GM19324 (cell line): ENCODE measurements around the gene KRT13.

Experiments
- ATAC-seq: cut with Tn5 transposase; IDR thresholded peaks from one replicate; pipeline ENCODE4 v1.9.1; 2021; ENCODE audit warnings: mild to moderate bottlenecking, moderate library complexity; ENCODE audit not compliant: unreplicated experiment, low FRiP score

The KRT13 gene

DNA sequence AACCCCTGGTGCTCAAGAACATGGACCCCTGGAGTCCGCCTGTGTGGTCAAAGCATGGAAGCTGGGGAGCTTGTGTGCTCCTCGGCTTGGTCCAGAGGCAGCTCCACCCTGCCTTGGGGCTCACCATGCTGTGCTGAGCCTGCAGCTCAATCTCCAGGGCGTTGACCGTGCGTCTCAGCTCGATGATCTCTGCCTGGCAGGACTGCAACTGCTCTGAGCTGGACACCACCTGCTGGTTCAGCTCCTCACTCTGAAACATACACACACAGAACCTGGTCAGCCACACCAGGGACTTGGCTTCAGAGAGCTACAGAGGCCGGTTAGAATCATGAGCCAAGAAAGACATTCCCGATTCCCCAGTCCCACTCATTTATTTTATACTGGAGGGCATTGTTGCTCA is 27.2 kb downstream of the KRT13 start:
- no peak for ATAC-seq

DNA sequence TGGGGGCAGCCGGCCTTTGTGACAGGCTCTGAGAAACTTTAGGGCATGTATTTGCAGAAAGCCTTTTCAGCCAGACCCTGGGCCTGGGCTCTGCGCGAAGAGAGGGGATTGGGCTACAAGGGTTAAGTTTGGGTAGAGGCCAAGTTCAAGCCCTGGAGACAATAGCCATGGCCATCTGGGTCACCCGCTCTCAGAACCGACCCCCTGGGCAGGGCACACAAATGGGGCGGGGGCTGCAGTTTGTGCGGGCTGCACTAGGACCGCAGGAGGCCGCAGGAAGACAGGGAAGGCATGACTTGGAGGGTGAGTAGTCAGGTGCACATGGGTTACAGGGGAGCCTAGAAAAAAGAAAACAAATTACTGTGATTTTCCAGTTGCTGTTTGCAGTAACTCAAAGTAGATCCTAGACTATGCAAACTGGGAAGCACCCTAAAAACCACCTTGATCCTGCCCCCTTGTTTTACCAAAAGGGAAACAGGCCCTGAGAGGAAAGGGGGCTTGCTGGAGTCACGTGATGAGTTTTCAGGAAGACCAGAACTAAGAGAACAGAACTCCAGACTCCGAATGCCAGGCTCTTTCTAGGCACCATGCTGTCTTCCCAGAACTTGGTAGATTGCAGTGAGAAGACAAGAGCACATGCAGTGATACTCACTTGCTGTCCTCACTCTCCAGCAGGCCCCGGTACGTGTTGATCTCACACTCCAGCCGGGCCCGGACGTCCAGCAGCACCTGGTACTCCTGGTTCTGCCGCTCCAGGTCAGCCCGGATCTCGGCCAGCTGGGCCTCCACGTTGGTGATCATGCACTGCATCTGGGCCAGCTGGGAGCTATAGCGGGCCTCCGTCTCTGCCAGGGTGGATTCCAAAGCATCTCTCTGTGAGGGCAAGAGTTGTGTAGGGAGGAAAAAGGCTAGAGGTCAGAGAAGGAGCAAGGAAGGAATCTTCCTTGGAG is 28.3 kb downstream of the KRT13 start:
- no peak for ATAC-seq

DNA sequence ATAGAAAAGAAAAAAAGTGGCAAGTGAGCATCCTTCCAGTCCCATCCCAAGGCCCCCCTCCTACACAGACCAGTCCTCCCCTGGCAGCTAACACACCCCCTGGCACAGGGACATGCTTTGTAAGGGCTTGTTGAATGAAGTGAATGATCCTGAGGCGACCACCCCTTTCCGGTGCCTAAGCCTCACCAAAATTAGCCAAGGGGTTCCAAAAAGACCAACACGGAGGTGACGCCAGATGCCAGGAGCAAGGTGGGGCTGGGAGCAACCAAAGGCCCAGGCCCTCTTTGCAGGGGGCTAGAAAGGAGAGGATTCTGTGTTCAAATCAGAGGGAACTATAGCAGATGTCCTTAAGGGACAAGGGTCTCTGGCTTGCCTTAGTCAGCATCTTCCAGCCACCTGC is 30.0 kb downstream of the KRT13 start:
- no peak for ATAC-seq

DNA sequence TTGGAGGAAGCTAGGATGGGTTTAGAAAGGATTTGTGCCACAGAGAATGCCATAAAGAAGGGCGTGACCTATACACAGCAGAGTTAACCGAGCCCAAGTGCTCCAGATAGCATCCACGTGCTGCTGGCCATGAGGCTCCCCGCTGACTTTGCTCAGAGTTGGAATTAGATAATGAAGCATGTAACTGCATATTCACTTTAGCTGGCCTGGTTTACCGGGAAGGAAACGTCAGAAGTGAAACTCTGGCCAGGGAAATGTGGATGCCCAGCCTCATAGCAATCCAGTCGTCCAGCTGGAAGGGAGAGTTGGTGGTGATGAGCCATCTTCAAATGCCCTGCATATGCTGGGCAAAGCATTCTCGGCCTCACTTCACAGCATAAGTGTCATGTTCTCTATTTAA is 30.5 kb downstream of the KRT13 start:
- ATAC-seq, result no peak

DNA sequence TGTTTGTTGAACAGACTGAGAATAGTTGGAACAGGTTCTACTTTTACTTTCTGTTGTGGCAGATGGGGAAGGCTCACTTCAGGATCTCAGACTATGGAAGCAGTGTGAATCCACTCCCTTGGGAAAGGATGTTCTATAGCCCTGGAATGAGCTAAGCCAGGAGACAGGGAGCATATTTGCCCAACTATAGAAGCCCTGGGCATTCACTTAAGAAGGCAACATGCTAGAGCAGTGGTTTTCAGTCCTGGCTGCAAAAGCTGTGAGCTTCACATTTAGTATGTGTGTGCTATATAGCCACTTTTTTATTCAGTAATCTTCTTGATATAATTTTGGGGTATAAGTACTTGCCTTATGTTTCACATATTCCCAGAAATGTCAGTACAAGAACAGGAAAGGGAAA is 37.1 kb downstream of the KRT13 start:
- ATAC-seq, result no peak

DNA sequence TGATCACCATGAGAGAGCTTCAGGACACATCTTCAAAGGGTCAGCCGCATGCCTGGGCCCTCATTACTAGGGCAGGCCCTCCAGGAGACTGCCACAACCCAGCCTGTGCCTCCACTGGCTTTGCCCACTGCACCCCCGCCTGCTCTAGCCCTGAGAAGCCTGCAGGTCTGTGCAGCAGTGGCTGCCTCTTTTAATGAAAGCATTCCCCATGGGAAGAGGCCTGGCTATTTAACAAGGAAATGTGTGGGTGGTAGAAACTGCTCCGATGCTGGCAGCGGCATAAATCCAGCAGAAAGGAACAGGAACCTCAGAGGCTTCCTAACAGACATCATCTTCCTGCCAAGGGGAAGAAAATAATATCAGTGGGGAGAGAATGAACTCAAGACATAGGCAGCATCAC is 37.9 kb downstream of the KRT13 start:
- no peak for ATAC-seq

DNA sequence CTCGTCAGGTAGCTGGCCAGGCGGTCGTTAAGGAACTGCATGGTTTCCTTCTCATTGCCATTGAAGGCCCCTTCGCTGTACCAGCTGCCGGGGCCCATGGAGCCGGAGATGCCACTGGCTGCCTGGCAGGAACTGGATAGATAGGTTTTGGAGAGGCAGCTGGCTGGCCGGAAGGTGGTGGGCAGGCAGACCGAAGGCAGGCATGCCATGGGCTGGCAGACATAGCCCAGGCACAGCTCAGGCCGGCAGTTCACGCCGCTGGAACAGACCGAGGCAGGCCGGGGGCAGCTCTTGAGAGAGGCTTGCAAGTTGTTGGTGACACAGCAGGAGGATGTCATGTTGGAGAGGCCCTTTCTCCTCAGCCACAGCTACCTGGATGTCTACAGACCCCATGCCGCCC is 38.4 kb downstream of the KRT13 start, which contains the start of gene KRT32:
Gene KRT32, minus strand, starts transcription at position 399 of the 400 bp plus-strand sequence. Its CDS starts 61 bp downstream, at position 338.
- ATAC-seq, result no peak

DNA sequence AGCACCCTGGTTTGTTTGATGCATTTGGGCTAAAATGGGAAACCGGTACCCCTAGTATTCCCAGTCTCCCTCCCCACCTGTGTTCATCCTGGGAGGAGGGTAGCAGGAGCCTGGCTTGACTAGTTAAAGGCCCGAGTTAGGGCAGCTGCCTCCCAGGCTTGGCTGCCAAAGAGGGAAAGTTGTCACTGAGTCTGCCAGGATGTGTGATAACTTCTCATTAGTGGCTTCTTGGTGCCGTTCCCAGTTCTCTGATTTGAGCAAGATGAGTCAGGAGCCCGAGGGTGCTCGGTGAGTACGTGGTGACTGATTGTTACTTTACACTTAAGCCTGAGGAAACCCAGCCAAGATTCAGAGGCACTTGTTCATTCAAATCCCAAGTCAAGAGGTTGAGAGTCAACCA is 40.7 kb downstream of the KRT13 start:
- no peak for ATAC-seq

DNA sequence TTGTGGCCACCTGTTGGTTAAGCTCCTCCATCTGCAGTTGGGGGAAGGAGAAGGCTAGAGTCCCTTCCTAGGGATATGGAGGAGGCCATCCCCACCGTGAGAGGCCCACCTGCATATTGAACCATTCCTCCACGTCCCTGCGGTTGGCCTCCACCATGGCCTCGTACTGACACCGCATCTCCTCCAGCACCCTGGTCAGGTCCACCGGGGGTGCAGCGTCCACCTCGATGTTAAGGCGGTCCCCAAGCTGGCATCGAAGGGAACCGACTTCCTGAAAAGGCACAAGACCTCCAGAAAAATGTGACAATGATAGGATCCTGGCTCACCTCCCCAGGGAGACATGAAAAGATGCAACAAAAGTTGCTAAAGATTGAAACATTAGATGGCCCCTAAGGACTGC is 41.2 kb downstream of the KRT13 start:
- no peak for ATAC-seq

DNA sequence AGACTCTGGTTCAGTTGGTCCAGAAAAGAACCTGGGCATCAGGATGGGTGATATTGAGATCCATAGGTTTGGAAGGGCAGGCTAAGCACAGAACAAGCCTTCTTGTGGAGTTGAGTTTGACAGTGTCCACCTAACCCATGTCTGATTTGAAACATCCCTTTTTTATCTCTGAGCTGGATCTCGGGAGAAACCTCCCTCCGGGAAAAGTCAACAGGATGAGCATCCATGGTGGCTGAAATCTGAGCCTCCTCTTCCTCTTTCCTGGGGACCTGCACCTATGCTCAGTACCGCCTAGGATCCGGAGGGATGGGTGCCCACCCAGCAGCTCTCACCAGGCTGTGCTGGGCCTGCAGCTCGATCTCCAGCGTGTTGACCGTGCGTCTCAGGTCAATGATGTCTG is 41.7 kb downstream of the KRT13 start:
- no peak for ATAC-seq

DNA sequence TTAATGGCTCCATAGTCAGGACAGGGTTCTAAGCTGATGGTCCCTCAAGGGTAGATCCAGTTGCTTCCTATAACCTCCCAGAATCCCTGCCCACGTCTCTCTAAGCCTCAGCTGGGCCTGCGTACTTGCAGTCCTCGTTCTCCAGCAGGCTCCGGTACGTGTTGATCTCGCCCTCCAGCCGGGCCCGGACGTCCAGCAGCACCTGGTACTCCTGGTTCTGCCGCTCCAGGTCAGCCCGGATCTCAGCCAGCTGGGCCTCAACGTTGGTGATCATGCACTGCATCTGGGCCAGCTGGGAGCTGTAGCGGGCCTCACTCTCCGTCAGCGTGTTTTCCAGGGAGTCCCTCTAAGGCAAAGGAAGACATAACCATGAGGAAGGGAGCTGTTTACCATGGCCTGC is 42.7 kb downstream of the KRT13 start:
- ATAC-seq, result no peak

DNA sequence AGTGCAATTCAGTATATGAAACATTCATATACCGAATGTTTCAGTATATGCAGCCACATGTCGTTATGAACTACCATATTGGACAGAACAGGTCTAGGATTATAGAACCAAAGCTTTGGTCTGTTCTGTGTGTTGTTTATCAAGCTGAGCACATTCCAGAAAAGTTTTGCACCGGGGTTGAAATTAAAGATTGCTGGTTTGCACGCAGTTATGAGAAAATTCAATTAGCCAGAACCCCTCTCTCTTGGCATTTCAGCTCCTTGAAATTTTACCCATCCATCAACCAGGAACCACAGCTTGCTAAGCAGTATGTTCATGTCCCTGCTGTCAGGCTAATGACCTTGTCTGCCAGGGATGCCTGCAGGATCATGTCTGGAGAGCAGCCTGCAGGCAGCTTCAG is 47.7 kb downstream of the KRT13 start:
- no peak for ATAC-seq

DNA sequence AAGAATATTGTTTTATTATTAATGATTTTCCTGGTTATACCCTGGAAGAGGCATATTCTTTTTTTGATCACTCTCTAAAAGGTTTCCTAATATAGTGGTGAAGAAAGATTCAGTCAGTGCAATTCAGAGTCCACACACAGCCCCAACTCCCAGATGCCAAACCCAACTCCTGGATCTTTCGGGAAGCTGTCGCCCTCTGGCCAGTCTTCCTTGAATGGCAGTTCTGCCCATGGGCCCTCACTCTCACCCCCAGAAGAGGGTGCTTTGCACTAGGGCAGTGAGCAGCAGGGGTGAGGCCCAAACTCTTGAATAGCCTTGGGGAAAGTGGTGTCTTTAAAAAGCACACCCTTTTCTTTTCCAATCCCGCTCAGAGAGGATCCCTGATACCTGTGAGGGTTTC is 49.2 kb downstream of the KRT13 start:
- ATAC-seq, result no peak

DNA sequence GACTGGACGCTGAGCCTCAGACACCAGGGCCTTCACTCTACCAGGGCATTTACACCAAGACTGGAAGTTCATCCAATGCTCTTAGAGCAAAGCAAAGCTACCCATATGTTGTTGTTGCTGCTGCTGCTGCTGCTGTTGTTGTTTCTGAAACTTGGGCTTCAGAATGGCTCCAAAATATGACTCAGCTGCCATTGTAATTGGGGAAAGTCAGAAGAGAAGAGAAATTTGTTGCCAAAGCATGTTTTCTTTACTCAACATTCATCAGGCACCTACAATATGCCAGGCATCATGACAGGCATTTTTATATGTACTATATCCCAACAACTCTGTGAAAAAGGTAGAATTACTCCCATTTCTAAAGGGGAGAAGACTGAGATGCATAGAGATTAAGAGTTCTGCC is 50.2 kb downstream of the KRT13 start:
- ATAC-seq, result no peak

DNA sequence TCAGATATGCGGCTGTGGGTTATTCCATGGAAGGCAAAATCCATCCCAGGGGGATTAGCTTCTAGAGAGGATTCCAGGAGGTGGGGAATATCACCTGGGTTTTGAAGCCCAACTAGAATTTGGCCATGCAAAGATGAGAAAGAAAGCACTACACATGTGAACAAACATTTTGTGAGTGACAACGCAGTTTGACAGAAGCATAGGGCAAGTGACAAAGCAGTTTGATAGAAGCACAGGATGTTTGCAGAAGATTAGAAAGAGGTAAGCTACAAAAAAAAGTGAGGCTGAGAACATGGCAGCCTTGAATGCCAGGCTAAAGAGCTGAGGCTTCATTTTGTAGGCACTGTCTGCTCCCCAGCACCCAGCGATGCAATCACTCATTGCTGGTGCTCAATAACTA is 52.3 kb downstream of the KRT13 start:
- no peak for ATAC-seq

DNA sequence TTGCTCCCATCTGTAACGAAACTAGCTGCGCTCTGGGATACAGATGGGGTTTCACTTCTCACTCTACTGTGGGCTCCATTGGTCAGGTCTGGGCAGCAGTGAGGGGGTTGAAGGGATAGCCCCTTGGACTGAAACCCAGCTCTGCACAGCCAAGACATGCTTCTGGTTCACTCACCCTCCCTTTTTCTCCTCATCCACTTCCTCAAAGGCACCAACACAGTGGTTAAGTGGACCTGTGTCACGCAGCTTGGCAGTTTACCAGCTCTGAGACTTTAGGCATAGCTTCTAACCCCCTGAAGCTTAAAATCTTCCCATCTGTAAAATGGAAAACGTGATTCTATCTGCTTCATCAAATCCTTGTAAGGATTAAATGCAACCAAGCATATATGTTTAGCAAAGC is 53.1 kb downstream of the KRT13 start:
- no peak for ATAC-seq

DNA sequence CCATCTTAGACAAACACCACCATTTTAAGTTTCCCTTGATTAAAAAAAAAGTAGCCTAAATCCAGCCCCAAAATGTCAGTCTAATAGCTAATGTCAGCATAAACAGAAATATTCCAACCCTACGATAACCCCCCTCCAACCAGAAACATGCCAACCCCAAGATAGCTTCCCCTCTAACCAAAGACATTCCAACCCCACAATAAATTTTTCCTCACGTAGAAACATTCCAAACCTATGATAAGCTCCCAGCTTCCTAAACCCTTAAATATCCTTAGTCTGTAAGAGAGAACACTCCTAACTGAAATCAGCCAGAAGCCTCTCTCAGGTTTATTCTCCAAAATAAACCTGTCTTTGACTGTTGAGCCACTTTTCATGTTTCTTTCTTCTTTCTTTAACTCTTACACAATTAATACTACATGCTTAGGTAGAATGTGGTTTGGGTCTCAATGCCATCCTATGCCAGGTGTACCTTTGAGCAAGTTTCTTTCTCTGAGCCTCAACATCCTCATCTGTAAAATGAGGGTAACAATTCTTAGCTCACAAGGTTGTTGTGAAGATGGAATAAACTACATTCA is 54.2 kb downstream of the KRT13 start:
- no peak for ATAC-seq
